ENCODE measurements around the gene PNPLA7.

DNA sequence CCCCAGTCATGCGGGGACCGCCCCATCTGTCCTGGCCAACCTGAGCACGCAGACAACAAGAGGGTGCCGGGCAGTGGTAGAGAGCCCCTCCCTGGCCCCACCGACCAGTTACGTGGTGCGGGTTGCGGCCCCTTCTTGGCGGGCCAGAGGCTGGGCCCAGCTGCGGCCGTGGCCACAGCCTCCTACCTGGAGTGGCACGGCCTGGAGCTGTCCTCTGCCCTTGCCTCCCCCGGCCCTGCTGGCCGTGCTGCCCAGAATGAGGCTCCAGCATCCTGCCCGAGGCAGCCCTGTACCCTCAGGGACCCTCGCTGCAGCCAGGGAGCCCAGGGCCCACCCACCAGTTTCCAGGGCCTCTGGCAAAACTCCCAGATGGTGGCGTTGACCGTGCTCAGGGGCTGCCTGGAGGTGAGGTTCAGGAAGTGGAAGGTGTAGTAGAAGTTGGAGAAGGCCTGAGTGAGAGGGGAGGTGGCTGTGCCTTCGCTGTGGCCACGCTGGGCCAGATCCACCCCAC lies 114.8 kb downstream of the PNPLA7 start:
- TF ChIP-seq EZH2 (IDR thresholded peaks at IDR 0.05; ENCODE audit: low read length, unreplicated experiment) (no peak), EZH2phosphoT487 (IDR thresholded peaks at IDR 0.05; ENCODE audit: borderline replicate concordance, low read length) (no peak)
- TF ChIP-seq, protein P1, sequence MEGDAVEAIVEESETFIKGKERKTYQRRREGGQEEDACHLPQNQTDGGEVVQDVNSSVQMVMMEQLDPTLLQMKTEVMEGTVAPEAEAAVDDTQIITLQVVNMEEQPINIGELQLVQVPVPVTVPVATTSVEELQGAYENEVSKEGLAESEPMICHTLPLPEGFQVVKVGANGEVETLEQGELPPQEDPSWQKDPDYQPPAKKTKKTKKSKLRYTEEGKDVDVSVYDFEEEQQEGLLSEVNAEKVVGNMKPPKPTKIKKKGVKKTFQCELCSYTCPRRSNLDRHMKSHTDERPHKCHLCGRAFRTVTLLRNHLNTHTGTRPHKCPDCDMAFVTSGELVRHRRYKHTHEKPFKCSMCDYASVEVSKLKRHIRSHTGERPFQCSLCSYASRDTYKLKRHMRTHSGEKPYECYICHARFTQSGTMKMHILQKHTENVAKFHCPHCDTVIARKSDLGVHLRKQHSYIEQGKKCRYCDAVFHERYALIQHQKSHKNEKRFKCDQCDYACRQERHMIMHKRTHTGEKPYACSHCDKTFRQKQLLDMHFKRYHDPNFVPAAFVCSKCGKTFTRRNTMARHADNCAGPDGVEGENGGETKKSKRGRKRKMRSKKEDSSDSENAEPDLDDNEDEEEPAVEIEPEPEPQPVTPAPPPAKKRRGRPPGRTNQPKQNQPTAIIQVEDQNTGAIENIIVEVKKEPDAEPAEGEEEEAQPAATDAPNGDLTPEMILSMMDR (conservative IDR thresholded peaks at IDR 0.05; ENCODE audit: low read depth, low read length) = no peak
